HL-60 (cell line): Measurements from ENCODE around the gene ZYG11B.

ENCODE experiments used
- CTCF ChIP-seq: IDR thresholded peaks from one replicate; pipeline ENCODE4 v1.5.1; 2011; ENCODE audit warnings: low read length, control low read depth, inconsistent platforms; ENCODE audit not compliant: insufficient read depth
- GABPA ChIP-seq: IDR thresholded peaks from 2 replicates; pipeline ENCODE4 v1.6.1; 2012; ENCODE audit warnings: low read depth
- POLR2AphosphoS5 ChIP-seq: IDR thresholded peaks from 2 replicates; pipeline ENCODE4 v1.6.1; 2012; ENCODE audit warnings: low read depth
- REST ChIP-seq: IDR thresholded peaks from 2 replicates; pipeline ENCODE4 v1.6.1; 2012; ENCODE audit warnings: low read depth; ENCODE audit not compliant: insufficient replicate concordance

DNA sequence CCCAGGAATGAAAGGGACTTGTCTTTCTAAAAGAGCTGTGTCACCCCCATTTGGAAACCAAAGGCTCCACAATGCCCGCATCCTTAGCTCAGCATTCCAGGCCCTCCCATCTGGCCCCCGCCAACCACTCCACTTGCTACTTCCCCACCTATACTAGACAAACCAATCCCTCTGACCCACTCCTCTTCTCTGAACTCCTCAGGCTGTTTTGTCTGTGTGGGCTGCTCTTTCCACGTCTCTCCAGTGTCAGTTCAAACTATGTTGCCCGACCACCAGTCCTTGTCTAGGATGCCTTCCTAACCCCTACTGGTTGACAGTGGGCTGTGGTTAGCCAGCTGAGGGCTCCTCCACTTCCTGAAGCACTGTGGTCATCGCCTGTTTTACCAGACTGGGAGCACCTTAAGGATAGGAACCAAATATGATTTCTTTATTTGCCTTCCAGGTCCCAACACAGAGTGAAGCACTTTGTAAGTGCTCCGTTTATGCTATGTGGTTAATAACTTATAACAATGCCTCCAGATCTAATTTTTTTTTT, 20.1 kb upstream of the ZYG11B start:
- TF ChIP-seq CTCF (no peak), REST (no peak), POLR2AphosphoS5 (no peak), GABPA (no peak)
